Lower leg skin (tissue), 3 donors: ENCODE data around the gene LRSAM1.

Experiments
- POLR2A ChIP-seq, 2 donors: fragments of 450-650 bp; IDR thresholded peaks; one replicate each; pipeline ENCODE4 v1.6.1; 2016 to 2017; ENCODE audit warnings: antibody characterized with exemption in 2 of 2, mild to moderate bottlenecking in 1 of 2, moderate library complexity in 1 of 2
- TF ChIP-seq, protein P1 (sequence below), 3 donors: fragments of 450-650 bp; IDR thresholded peaks; one replicate each; pipeline ENCODE4 v1.5.1; 2016; ENCODE audit warnings: antibody characterized with exemption in 3 of 3, mild to moderate bottlenecking in 3 of 3, moderate library complexity in 2 of 3

DNA sequence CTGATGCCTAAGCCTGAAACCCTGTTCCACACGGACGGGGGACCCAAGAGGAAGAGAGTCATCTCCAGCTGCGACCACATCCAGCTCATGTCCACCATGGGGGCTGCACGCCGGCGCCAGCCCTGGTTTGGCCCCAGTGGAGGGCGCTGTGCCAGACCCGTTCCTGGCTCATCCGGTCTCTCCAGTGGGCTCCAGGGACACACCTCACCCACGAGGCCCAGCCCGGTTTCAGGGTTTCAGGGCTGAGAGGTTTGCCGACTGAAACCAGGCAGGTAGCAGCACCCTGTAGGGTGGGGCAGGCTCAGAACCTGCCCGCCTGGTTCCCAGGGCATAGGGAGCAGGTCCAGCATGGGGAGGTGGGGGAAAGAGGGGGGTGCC, 89.3 kb downstream of the LRSAM1 start:
- TF ChIP-seq, protein P1, sequence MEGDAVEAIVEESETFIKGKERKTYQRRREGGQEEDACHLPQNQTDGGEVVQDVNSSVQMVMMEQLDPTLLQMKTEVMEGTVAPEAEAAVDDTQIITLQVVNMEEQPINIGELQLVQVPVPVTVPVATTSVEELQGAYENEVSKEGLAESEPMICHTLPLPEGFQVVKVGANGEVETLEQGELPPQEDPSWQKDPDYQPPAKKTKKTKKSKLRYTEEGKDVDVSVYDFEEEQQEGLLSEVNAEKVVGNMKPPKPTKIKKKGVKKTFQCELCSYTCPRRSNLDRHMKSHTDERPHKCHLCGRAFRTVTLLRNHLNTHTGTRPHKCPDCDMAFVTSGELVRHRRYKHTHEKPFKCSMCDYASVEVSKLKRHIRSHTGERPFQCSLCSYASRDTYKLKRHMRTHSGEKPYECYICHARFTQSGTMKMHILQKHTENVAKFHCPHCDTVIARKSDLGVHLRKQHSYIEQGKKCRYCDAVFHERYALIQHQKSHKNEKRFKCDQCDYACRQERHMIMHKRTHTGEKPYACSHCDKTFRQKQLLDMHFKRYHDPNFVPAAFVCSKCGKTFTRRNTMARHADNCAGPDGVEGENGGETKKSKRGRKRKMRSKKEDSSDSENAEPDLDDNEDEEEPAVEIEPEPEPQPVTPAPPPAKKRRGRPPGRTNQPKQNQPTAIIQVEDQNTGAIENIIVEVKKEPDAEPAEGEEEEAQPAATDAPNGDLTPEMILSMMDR (IDR thresholded peaks at IDR 0.05), result no peak
- no peak for TF ChIP-seq POLR2A (IDR thresholded peaks at IDR 0.05)
